ENCODE measurements around the gene CDYL. TPM values are rescaled to one million over a fixed set of nuclear protein-coding genes. Genes with fewer than 3 reads are reported as not detected.

CDYL gene
- total and polyA plus RNA-seq, 9 donors = 9.9 to 71.3 (median 45.1) TPM

DNA sequence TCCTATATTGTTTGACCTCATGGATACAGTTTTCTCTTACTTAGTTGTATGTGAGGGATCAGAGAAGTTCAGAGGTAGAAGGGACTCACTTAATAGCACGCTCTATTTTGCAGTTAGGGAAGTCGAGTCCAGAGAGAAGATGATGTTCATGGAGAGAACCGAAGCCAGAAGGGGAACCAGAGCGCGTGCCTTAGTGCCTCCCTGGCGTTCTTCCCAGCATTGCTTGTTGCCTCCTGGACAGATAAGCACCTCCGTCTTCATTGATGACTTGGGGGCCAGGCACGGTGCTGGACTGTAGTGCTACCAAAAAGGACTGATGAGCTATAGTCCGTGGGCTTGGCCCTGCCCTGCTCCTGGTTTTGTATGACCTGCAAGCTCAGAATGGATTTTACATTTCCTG is 117.8 kb downstream of the CDYL start:
- WGBS, 3 donors = 92 to 97% (median 95%) methylated on average over 9 of the region's 9 CpGs
- TF ChIP-seq, protein P1, sequence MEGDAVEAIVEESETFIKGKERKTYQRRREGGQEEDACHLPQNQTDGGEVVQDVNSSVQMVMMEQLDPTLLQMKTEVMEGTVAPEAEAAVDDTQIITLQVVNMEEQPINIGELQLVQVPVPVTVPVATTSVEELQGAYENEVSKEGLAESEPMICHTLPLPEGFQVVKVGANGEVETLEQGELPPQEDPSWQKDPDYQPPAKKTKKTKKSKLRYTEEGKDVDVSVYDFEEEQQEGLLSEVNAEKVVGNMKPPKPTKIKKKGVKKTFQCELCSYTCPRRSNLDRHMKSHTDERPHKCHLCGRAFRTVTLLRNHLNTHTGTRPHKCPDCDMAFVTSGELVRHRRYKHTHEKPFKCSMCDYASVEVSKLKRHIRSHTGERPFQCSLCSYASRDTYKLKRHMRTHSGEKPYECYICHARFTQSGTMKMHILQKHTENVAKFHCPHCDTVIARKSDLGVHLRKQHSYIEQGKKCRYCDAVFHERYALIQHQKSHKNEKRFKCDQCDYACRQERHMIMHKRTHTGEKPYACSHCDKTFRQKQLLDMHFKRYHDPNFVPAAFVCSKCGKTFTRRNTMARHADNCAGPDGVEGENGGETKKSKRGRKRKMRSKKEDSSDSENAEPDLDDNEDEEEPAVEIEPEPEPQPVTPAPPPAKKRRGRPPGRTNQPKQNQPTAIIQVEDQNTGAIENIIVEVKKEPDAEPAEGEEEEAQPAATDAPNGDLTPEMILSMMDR (IDR thresholded peaks at IDR 0.05) = no peak
- TF ChIP-seq POLR2A (IDR thresholded peaks at IDR 0.05) = no peak
- TF ChIP-seq EP300 (IDR thresholded peaks at IDR 0.05) = no peak
- no peaks in the 10 kb centered on the region for H3K36me3 ChIP-seq

DNA sequence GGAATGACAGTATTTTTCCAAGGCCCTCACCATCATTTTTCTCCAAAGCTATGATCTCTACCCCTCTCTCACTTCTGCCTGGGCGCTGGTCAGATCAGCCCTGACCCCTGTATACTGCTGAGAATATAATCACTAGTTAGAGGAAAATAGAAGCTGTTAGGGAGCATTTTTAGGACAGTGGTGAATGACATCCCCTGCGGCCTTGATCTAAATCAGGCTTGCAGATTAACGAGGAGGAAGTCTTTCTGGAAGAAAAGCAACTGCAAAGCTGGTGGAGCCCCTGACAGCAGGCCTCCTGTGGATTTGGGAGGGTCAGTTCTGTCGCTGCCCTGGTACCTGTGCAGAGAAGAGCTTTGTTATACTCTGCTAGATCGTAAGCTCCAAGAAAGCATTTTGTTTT is 119.8 kb downstream of the CDYL start:
- H3K4me1 ChIP-seq (ENCODE audit: insufficient read depth) = no peaks in the 10 kb centered on the region
- H3K27ac ChIP-seq = no peak overlapping the region
- WGBS, 3 donors = 77 to 81% (median 81%) methylated on average over 5 of the region's 5 CpGs
- DNase-seq = no peak
- H3K4me3 ChIP-seq = no peak overlapping the region
- H3K36me3 ChIP-seq = no peaks in the 10 kb centered on the region
- no peaks in the 10 kb centered on the region for H3K27me3 ChIP-seq
- no peak for TF ChIP-seq EP300 (IDR thresholded peaks at IDR 0.05)
- TF ChIP-seq, protein P1 (IDR thresholded peaks at IDR 0.05) = no peak
- no peak for TF ChIP-seq POLR2A (IDR thresholded peaks at IDR 0.05)
- H3K9me3 ChIP-seq = no peaks in the 10 kb centered on the region
- intact Hi-C loops (cut with DNase I) = no loop called here

More for the DNA sequence above, 117.8 kb downstream of the CDYL start:
- no peak overlapping the region for H3K4me3 ChIP-seq
- no peak for DNase-seq
- no peaks in the 10 kb centered on the region for H3K9me3 ChIP-seq
- intact Hi-C loops (cut with DNase I) = no loop called here
- H3K4me1 ChIP-seq (ENCODE audit: insufficient read depth) = no peaks in the 10 kb centered on the region
- H3K27ac ChIP-seq = no peak overlapping the region
- H3K27me3 ChIP-seq = no peaks in the 10 kb centered on the region

DNA sequence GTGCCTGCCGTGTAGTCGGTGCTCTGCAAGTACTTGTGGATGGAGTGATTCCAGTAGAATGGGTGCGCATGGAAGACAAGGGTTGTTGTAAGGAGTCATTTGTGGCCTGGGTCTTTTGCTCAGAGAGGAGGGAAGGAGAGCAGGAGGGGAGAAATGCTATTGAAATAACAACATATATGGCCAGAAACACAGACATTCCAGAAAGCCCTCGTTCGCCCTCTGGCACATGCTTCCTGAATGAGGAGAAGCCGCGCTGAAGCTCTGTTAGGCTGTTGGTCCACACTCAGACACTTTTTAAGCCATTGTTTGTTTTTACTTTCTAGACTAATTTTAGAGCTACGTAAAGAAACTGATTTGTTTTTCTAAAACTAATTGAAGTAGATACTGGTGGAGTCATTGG is 120.2 kb downstream of the CDYL start:
- Histone ChIP-seq H3K9me3 (no peaks in the 10 kb centered on the region), H3K27me3 (no peaks in the 10 kb centered on the region), H3K36me3 (no peaks in the 10 kb centered on the region), H3K4me1 (ENCODE audit: insufficient read depth) (no peaks in the 10 kb centered on the region), H3K4me3 (no peak overlapping the region), H3K27ac (no peak overlapping the region)
- TF ChIP-seq, protein P1 (IDR thresholded peaks at IDR 0.05) = no peak
- TF ChIP-seq EP300 (IDR thresholded peaks at IDR 0.05) (no peak), POLR2A (IDR thresholded peaks at IDR 0.05) (no peak)
- intact Hi-C loops (cut with DNase I) = no loop called here
- 94 to 97% (median 97%) methylated on average over 8 of the region's 8 CpGs for WGBS, 3 donors
- no peak for DNase-seq

DNA sequence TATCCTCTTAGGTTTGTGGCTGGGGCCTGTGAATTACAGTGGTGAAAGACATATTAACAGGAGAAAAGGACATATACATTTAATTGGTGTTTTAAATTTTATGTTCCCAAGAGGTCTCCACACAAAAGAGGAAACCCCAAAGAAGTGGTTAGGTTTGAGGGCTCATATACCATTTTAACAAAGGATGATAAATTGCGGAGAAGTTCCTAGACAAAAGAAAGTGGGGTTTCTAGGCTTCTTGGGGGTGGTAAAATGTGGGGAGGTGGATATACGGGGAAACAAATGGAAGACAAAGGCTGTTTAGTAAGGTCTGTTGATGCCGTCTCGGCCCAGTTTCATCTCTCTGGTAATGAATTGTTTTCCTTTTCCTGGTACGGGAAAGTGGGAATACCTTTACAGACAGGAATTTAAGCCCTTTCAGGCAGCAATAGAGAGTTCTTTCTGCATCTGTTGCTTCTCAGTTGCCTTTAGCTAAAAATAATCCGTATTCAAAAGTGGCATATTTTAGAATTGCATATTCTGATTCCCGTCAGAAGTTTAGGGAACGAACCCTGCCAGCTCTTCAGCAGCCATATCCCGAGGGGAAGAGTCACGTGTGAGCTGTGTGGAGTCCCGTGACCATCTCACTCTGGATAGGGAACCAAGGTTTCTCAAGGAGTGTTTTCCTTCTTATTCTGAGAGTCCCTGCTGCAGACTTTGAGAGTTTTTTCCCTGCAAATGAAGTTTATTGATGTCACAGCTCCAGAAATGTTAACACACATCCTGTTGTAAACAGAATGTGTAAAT is 123.2 kb downstream of the CDYL start:
- intact Hi-C loops (cut with DNase I) = no loop called here
- TF ChIP-seq, protein P1 (IDR thresholded peaks at IDR 0.05) = no peak
- no peak for TF ChIP-seq EP300 (IDR thresholded peaks at IDR 0.05)
- TF ChIP-seq POLR2A (IDR thresholded peaks at IDR 0.05) = no peak
- H3K9me3 ChIP-seq = no peaks in the 10 kb centered on the region
- no peak overlapping the region for H3K27ac ChIP-seq
- H3K36me3 ChIP-seq = no peaks in the 10 kb centered on the region
- 92 to 93% (median 93%) methylated on average over 11 of the region's 11 CpGs for WGBS, 3 donors
- no peaks in the 10 kb centered on the region for H3K4me1 ChIP-seq (ENCODE audit: insufficient read depth)
- H3K4me3 ChIP-seq = no peak overlapping the region
- no peak for DNase-seq
- H3K27me3 ChIP-seq = no peaks in the 10 kb centered on the region

All from ovary (tissue), 9 donors.